H1 (cell line): ENCODE results near the gene GLMN. TPM values are rescaled to one million over a fixed set of nuclear protein-coding genes. Genes with fewer than 3 reads are reported as not detected.

ENCODE experiments used
- SIX5 ChIP-seq: IDR thresholded peaks from 2 replicates; pipeline ENCODE4 v1.6.1; 2011; ENCODE audit warnings: mild to moderate bottlenecking, low read depth, low read length
- polyA plus RNA-seq, 7 experiments: library from polyadenylated mRNA; depleted of rRNA in 3 of 7; stranded (reverse) in 5 of 7; unstranded in 2 of 7; fragments of >200 nt in 5 of 7; fragments of 200-250 nt in 2 of 7; gene quantifications; 1 replicate in 5 of 7; 2 replicates in 1 of 7; 4 replicates in 1 of 7; pipeline versions ENCODE4 v1.2.1 to v1.2.3, GENCODE V29; 2011 to 2013; ENCODE audit warnings: missing spikeins in 2 of 7, mixed read lengths in 2 of 7
- total RNA-seq: library from RNA; stranded (reverse); fragmentation: NEBNext Ultra II Directional; extraction: Animal tissue kit (Norgen Biotek cat#: 25700); gene quantifications from 2 replicates; pipeline ENCODE4 v1.2.1, GENCODE V29; 2021

The GLMN gene
- total and polyA plus RNA-seq, 2 of the 8 experiments (the other 6 are each of a cell fraction or from before 2014, with no cell fraction given): 5.7 to 25.0 TPM

DNA sequence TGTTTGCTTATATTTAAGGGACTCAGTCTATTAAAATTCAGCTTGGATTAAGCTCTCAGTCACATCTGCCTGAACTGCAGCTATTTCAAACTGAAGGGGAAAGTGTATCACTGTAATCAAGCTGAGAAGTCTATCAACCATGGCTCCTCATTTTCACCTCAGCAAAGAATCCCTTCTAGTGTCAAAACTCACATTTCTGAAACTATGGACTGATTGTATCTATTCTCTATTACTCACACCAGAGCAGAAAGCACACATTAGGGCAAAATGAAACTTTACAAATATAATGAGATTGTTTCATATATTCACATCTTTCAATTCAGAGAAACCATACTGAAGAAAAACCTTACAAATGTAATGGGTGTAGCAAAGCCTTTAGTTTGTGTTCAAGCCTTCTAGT is 95.7 kb downstream of the GLMN start (continued):
- TF ChIP-seq SIX5: no peak
